GM12878 (cell line): Measurements from ENCODE around the gene MAFG. TPM values are rescaled to one million over a fixed set of nuclear protein-coding genes. Genes with fewer than 3 reads are reported as not detected.
A peak's percentile ranks its signal among the peaks of the same experiment; 100 is the strongest.

Experiments used
- ATAC-seq: fragments of 200-7000 bp; cut with Tn5 transposase; 3 replicates; pipeline ENCODE4 v1.9.1; 2020; ENCODE audit warnings: mild to moderate bottlenecking, moderate library complexity
- BruUV-seq: library from RNA; stranded (reverse); fragments of 400-500 nt; replicated peaks from 2 replicates; lab custom pipeline; 2021; lab: Mats Ljungman, UMichigan
- CTCF ChIA-PET: fragments of 300-600 bp; sonication (Branson Sonifier 250); formaldehyde crosslinking; extraction: SDS; loops from one replicate; lab custom pipeline; 2021; ENCODE audit warnings: inconsistent platforms; lab: Yijun Ruan, JAX
- POLR2A ChIA-PET: fragments of 350-600 bp; formaldehyde crosslinking; extraction: SDS; loops from one replicate; lab custom pipeline; 2021; ENCODE audit warnings: inconsistent platforms; lab: Charles Lee
- RAD21 ChIA-PET: fragments of 300-600 bp; sonication (Branson Sonifier 250); formaldehyde crosslinking; loops from one replicate; lab custom pipeline; 2023; ENCODE audit warnings: antibody characterized with exemption; ENCODE audit not compliant: unreplicated experiment; lab: Charles Lee
- SMC1A ChIA-PET: fragments of 300-600 bp; sonication (Branson Sonifier 250); formaldehyde crosslinking; loops from one replicate; lab custom pipeline; 2023; ENCODE audit not compliant: unreplicated experiment, uncharacterized antibody; lab: Charles Lee
- DNase-seq: peaks from one replicate; pipeline ENCODE4 v3.0.0-alpha.2; 2011; ENCODE audit warnings: low read depth, low spot score
- FAIRE-seq: peaks from 3 replicates; lab custom pipeline; 2011; peaks lifted over from hg19 to GRCh38; lab: Jason Lieb, UNC
- H2AFZ ChIP-seq: 2 replicates; pipeline ENCODE4 v1.6.0; 2011; ENCODE audit warnings: low read depth, low read length, control low read depth; ENCODE audit not compliant: control insufficient read depth
- H3K27ac ChIP-seq: 2 replicates; pipeline ENCODE4 v1.5.1; 2011; ENCODE audit warnings: control low read depth; ENCODE audit not compliant: control insufficient read depth, insufficient read depth
- H3K27me3 ChIP-seq, 2 experiments: replicated peaks in 1 of 2; 2 replicates each; pipeline versions ENCODE4 v1.6.0 to v1.6.1; 2011; ENCODE audit warnings: low read length in 1 of 2; ENCODE audit not compliant: control insufficient read depth in 2 of 2, insufficient read depth in 2 of 2
- H3K36me3 ChIP-seq, 2 experiments: 2 replicates each; pipeline ENCODE4 v1.5.1; 2011; ENCODE audit warnings: low read length in 1 of 2; ENCODE audit not compliant: control insufficient read depth in 2 of 2, insufficient read depth in 2 of 2
- H3K4me1 ChIP-seq: 2 replicates; pipeline ENCODE4 v1.6.1; 2011; ENCODE audit warnings: mild to moderate bottlenecking, low read length, moderate library complexity, mixed read lengths; ENCODE audit not compliant: control insufficient read depth, insufficient read depth
- H3K4me2 ChIP-seq: 2 replicates; pipeline ENCODE4 v1.6.0; 2011; ENCODE audit warnings: control low read depth; ENCODE audit not compliant: control insufficient read depth, insufficient read depth
- H3K4me3 ChIP-seq: fragments of 200-600 bp; sonication (generic); 2 replicates; pipeline ENCODE4 v1.5.1; 2016
- H3K79me2 ChIP-seq: 2 replicates; pipeline ENCODE4 v1.6.0; 2011; ENCODE audit warnings: low read length; ENCODE audit not compliant: control insufficient read depth, insufficient read depth
- H3K9ac ChIP-seq: 2 replicates; pipeline ENCODE4 v1.8.0; 2011; ENCODE audit warnings: low read length, control low read depth, mixed read lengths; ENCODE audit not compliant: control insufficient read depth, insufficient read depth
- H3K9me3 ChIP-seq: replicated peaks from 3 replicates; pipeline ENCODE4 v1.5.1; 2011; ENCODE audit warnings: mild to moderate bottlenecking, low read length; ENCODE audit not compliant: control insufficient read depth, insufficient read depth
- H4K20me1 ChIP-seq: 2 replicates; pipeline ENCODE4 v1.6.0; 2011; ENCODE audit not compliant: control insufficient read depth, insufficient read depth
- BACH1 ChIP-seq: fragments of 450-650 bp; IDR thresholded peaks from 2 replicates; pipeline ENCODE4 v1.6.1; 2017; ENCODE audit warnings: mild to moderate bottlenecking, borderline replicate concordance
- BCLAF1 ChIP-seq: fragments of 450-650 bp; IDR thresholded peaks from 2 replicates; pipeline ENCODE4 v1.6.1; 2017; ENCODE audit warnings: antibody characterized with exemption, mild to moderate bottlenecking, moderate library complexity
- DPF2 ChIP-seq: fragments of 450-650 bp; IDR thresholded peaks from 2 replicates; pipeline ENCODE4 v1.6.1; 2017; ENCODE audit warnings: mild to moderate bottlenecking
- E2F8 ChIP-seq: fragments of 450-650 bp; IDR thresholded peaks from 2 replicates; pipeline ENCODE4 v1.6.1; 2018; ENCODE audit warnings: mild to moderate bottlenecking, low read depth, moderate library complexity; ENCODE audit not compliant: partially characterized antibody
- GABPA ChIP-seq: IDR thresholded peaks from 2 replicates; pipeline ENCODE4 v1.6.1; 2014; ENCODE audit warnings: antibody characterized with exemption, low read depth, mild to moderate bottlenecking, inconsistent platforms
- GATAD2B ChIP-seq: fragments of 450-650 bp; conservative IDR thresholded peaks from 2 replicates; pipeline ENCODE4 v1.6.1; 2017; ENCODE audit warnings: low read depth, mild to moderate bottlenecking, moderate library complexity
- HDGF ChIP-seq: fragments of 450-650 bp; IDR thresholded peaks from 2 replicates; pipeline ENCODE4 v1.6.1; 2016; ENCODE audit warnings: antibody characterized with exemption
- IKZF1 ChIP-seq: fragments of 450-650 bp; conservative IDR thresholded peaks from 2 replicates; pipeline ENCODE4 v1.6.1; 2017; ENCODE audit warnings: antibody characterized with exemption, mild to moderate bottlenecking
- KLF5 ChIP-seq: fragments of 450-650 bp; IDR thresholded peaks from 2 replicates; pipeline ENCODE4 v1.6.1; 2014; ENCODE audit warnings: mild to moderate bottlenecking; ENCODE audit not compliant: partially characterized antibody
- LARP7 ChIP-seq: fragments of 450-650 bp; IDR thresholded peaks from 2 replicates; pipeline ENCODE4 v1.6.1; 2017; ENCODE audit warnings: mild to moderate bottlenecking
- MXI1 ChIP-seq: fragments of 150-350 bp; IDR thresholded peaks from 2 replicates; pipeline ENCODE4 v1.6.1; 2011; ENCODE audit warnings: low read depth, mild to moderate bottlenecking, inconsistent platforms, low read length, improper control_type of control experiment
- NKRF ChIP-seq: fragments of 450-650 bp; conservative IDR thresholded peaks from 2 replicates; pipeline ENCODE4 v1.6.1; 2017; ENCODE audit warnings: mild to moderate bottlenecking, moderate library complexity
- POU2F2 ChIP-seq: IDR thresholded peaks from 3 replicates; pipeline ENCODE4 v1.6.1; 2011; ENCODE audit warnings: low read depth, mild to moderate bottlenecking, low read length, borderline replicate concordance
- SMARCA5 ChIP-seq: fragments of 450-650 bp; IDR thresholded peaks from 2 replicates; pipeline ENCODE4 v1.6.1; 2017; ENCODE audit warnings: mild to moderate bottlenecking
- WGBS: methylation state at CpG from one replicate; pipeline ENCODE4 v1.1.6; 2016; ENCODE audit warnings: low lambda C conversion rate; ENCODE audit not compliant: insufficient replicate concordance, insufficient coverage; ENCODE audit errors: missing lambda C conversion rate; 5-methylcytosine and 5-hydroxymethylcytosine counted together
- in situ Hi-C: fragments of 300-500 bp; cut with MboI; formaldehyde crosslinking; loops from 9 replicates; pipeline ENCODE4 v1.14.3; 2018; ENCODE audit warnings: mixed read lengths
- intact Hi-C: fragments of 100-400 bp; cut with micrococcal nuclease; formaldehyde crosslinking; loops from one replicate; pipeline ENCODE4 v1.14.2; 2022; ENCODE audit not compliant: unreplicated experiment
- polyA plus RNA-seq, 11 experiments: library from polyadenylated mRNA; depleted of rRNA in 4 of 11; unstranded in 6 of 11; stranded (reverse) in 5 of 11; fragments of >200 nt; fragmentation: Nextera tagmentation in 4 of 11; fragmentation: Illumina TruSeq in 1 of 11; extraction: Ambion mirVana in 4 of 11; extraction: Trizol in 1 of 11; gene quantifications; 1 replicate in 1 of 11; 2 replicates in 10 of 11; pipeline versions ENCODE4 v1.2.1 to v1.2.3, GENCODE V29; 2011 to 2016; ENCODE audit warnings: inconsistent platforms in 2 of 11, missing spikeins in 2 of 11, low read depth in 1 of 11
- total RNA-seq, 4 experiments: library from RNA; depleted of rRNA in 3 of 4; stranded (reverse); fragments of >200 nt in 3 of 4; fragmentation: Illumina TruSeq in 1 of 4; extraction: Trizol in 1 of 4; gene quantifications; 2 replicates each; pipeline versions ENCODE4 v1.2.1 to v1.2.3, GENCODE V29; 2013 to 2021

The MAFG gene
- total and polyA plus RNA-seq, 10 of the 15 experiments (the other 5 are each of a cell fraction or from before 2014, with no cell fraction given): 0.48 to 20.1 (median 7.6) TPM

GRCh38 chr17:81910840-81911276 is 16.7 kb downstream of the MAFG start:
- Histone ChIP-seq H3K27me3 (no peaks in the 10 kb centered on the region), H2AFZ (peak overlapping the region; percentile 39), H3K4me2 (peak overlapping the region; percentile 74), H3K9ac (peak overlapping the region; percentile 64), H3K4me3 (peak overlapping the region; percentile 95), H3K9me3 (no peaks in the 10 kb centered on the region), H4K20me1 (no peaks in the 10 kb centered on the region), H3K36me3 (peaks cover 9 to 31% of the 10 kb centered on the region in 2 experiments), H3K79me2 (peaks cover 18% of the 10 kb centered on the region), H3K4me1 (peaks cover 5% of the 10 kb centered on the region; the same call in 1 of the 2 replicates), H3K27ac (peak overlapping the region; percentile 4; the same call in 1 of the 2 replicates)
- ChIA-PET POLR2A (interaction anchor here (2.4 kb wide), 1 partner anchor 17 kb away, joined by 13 read pairs; no protein-coding TSS in a partner anchor), SMC1A (no interaction called here), CTCF (no interaction called here), RAD21 (interaction anchor here (1.0 kb wide), 1 partner anchor 17 kb away, joined by 3 read pairs; no protein-coding TSS in a partner anchor)
- intact Hi-C loops (no loop called here), in situ Hi-C loops (no loop called here)
- DNase-seq (no peak), FAIRE-seq (no peak), ATAC-seq (peak; percentile 34)
- no peak for TF ChIP-seq GABPA
- peak; percentile 35; the same call in 1 of the 2 replicates for TF ChIP-seq BACH1
- TF ChIP-seq BCLAF1: peak; percentile 21; the same call in 1 of the 2 replicates
- TF ChIP-seq IKZF1: peak; percentile 70; the same call in 1 of the 2 replicates
- 0 out of 2 replicates have a peak, but pooled peaks have one; percentile 37 for TF ChIP-seq GATAD2B
- TF ChIP-seq SMARCA5: 0 out of 2 replicates have a peak, but pooled peaks have one; percentile 14
- no peak for TF ChIP-seq KLF5
- no peak for TF ChIP-seq POU2F2
- TF ChIP-seq MXI1: peak; percentile 52; the same call in 1 of the 2 replicates
- no peak for TF ChIP-seq E2F8
- peak; percentile 95 for TF ChIP-seq NKRF
- peak; percentile 45; the same call in 1 of the 2 replicates for TF ChIP-seq DPF2
- peak; percentile 63; the same call in 1 of the 2 replicates for TF ChIP-seq LARP7
- no peak for TF ChIP-seq HDGF
- 2% methylated on average over 46 of the region's 55 CpGs for WGBS
- BruUV-seq: no TSS peak
